HEK293T (cell line): Measurements from ENCODE around the gene PRKAR2A.

Experiments used
- BHLHE40 ChIP-seq: fragments of 450-650 bp; IDR thresholded peaks from 2 replicates; pipeline ENCODE4 v1.6.1; 2016; ENCODE audit warnings: mild to moderate bottlenecking, moderate library complexity, borderline replicate concordance
- CTBP1 ChIP-seq: fragments of 450-650 bp; IDR thresholded peaks from 2 replicates; pipeline ENCODE4 v1.6.1; 2016; ENCODE audit warnings: borderline replicate concordance
- FOXA1 ChIP-seq: fragments of 450-650 bp; IDR thresholded peaks from 2 replicates; pipeline ENCODE4 v1.6.1; 2016; ENCODE audit warnings: mild to moderate bottlenecking
- FOXK2 ChIP-seq: fragments of 450-650 bp; IDR thresholded peaks from 2 replicates; pipeline ENCODE4 v1.6.1; 2016; ENCODE audit warnings: mild to moderate bottlenecking
- FOXM1 ChIP-seq: fragments of 450-650 bp; IDR thresholded peaks from 2 replicates; pipeline ENCODE4 v1.6.1; 2017; ENCODE audit warnings: mild to moderate bottlenecking, borderline replicate concordance
- LEF1 ChIP-seq: fragments of 450-650 bp; IDR thresholded peaks from 2 replicates; pipeline ENCODE4 v1.6.1; 2017; ENCODE audit warnings: mild to moderate bottlenecking, borderline replicate concordance
- NFRKB ChIP-seq: fragments of 450-650 bp; IDR thresholded peaks from 2 replicates; pipeline ENCODE4 v1.6.1; 2016; ENCODE audit warnings: mild to moderate bottlenecking, moderate library complexity
- SP1 ChIP-seq: fragments of 450-650 bp; IDR thresholded peaks from 2 replicates; pipeline ENCODE4 v1.6.1; 2017
- TARDBP ChIP-seq: fragments of 450-650 bp; IDR thresholded peaks from 2 replicates; pipeline ENCODE4 v1.6.1; 2016

DNA sequence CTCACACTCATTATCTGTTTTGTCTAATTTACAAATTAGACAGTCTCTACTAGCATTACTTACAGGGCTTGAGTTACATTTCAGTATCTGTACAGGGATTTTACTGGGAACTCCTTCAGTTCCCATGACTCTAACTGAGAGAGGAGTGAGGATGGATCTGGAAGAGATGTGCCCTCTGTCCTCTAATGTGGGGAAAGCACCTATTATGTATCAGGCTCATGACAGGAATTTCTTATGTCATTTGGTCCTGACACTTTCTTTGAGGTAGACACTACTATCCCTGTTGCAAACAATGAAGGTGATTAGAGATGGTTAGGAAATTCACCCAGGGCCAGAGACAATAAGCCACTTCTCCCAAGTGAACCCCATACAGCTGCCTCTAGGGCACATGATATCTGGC lies 151.1 kb downstream of the PRKAR2A start:
- TF ChIP-seq LEF1 (no peak), FOXA1 (no peak), SP1 (no peak), FOXM1 (no peak), TARDBP (no peak), NFRKB (no peak), BHLHE40 (no peak), CTBP1 (no peak), FOXK2 (no peak)
